ENCODE measurements around the gene RRP36.

GRCh38 chr6:42996513-42996912, 24.9 kb upstream of the RRP36 start:
- TF ChIP-seq EZH2 (IDR thresholded peaks at IDR 0.05; ENCODE audit: borderline replicate concordance, insufficient read depth, low read length, poor library complexity, severe bottlenecking) (no peak), CTCF (IDR thresholded peaks at IDR 0.05; ENCODE audit: poor library complexity, severe bottlenecking) (no peak), REST (IDR thresholded peaks at IDR 0.05; ENCODE audit: borderline replicate concordance) (no peak), SMC3 (conservative IDR thresholded peaks at IDR 0.05; ENCODE audit: poor library complexity) (no peak), EP300 (conservative IDR thresholded peaks at IDR 0.05; ENCODE audit: poor library complexity, severe bottlenecking) (no peak), POLR2AphosphoS5 (IDR thresholded peaks at IDR 0.05) (no peak), TAF1 (IDR thresholded peaks at IDR 0.05; ENCODE audit: low read depth) (no peak)

Data from neural cell (in vitro differentiated cells).